GM12874 (cell line): ENCODE measurements around the gene PWWP2B.

Experiments used
- CTCF ChIP-seq: IDR thresholded peaks from 2 replicates; pipeline ENCODE4 v1.5.1; 2011; ENCODE audit warnings: low read depth, mild to moderate bottlenecking, control low read depth, low read length, moderate library complexity; ENCODE audit not compliant: insufficient read depth

The PWWP2B gene

GRCh38 chr10:132417257-132417910 lies 20.4 kb downstream of the PWWP2B start:
- TF ChIP-seq CTCF: no peak

GRCh38 chr10:132417957-132418441 lies 21.0 kb downstream of the PWWP2B start:
- no peak for TF ChIP-seq CTCF

GRCh38 chr10:132418527-132419416 lies 21.8 kb downstream of the PWWP2B start:
- TF ChIP-seq CTCF: no peak

- TF ChIP-seq CTCF: no peak
These were observed 22.8 kb downstream of the PWWP2B start for GRCh38 chr10:132419538-132420468.

GRCh38 chr10:132420469-132420980 lies 23.5 kb downstream of the PWWP2B start:
- TF ChIP-seq CTCF: no peak

- no peak for TF ChIP-seq CTCF
These were observed 24.2 kb downstream of the PWWP2B start for GRCh38 chr10:132420981-132421846.
